Measurements from ENCODE around the gene EXOC6B.
A peak's percentile ranks its signal among the peaks of the same experiment; 100 is the strongest.

Gene EXOC6B

DNA sequence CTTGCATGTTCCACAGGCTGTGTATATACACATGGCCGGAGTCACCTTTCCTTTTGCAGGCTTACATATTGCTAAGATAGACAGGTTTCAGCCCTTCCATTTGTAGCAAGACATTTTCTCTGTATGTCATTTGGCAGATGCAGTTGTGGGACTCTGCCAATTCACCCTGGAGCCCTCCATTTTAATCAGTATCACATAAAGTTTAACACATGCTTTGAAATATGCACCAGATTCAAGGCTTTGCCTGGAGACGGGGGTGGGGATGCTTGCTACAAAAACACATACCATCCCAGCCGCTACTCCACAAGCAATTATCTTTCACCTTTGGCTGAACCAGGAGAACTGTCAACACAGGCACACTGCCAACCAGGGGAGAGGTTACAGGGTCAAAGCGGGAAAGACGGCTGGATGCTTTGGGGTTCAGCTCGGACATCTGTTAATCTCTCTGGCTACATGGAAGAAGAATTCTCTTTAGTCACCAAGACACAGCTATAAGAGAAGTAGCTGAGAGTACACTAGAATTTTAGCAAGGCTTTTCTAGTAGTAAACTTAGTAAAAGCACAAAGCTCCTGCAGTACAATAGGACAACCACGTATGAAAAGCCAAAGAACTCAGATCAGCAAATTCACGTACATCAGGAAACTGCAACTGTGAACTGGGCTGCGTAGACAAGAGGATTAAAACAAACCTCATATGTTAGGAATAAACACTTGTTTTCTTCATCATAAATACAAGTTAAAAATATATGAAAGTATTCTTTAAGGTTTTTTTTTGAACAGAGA lies 130.9 kb downstream of the EXOC6B start:
- TF ChIP-seq ZNF8 (CRISPR knock-in tag; IDR thresholded peaks at IDR 0.05) (peak; percentile 47; the same call in 1 of the 2 replicates), RARB (CRISPR knock-in tag; IDR thresholded peaks at IDR 0.05) (0 out of 2 replicates have a peak, but pooled peaks have one; percentile 30), SNAI2 (CRISPR knock-in tag; IDR thresholded peaks at IDR 0.05) (peak; percentile 27; the same call in 1 of the 2 replicates), TCF4 (CRISPR knock-in tag; IDR thresholded peaks at IDR 0.05; ENCODE audit: borderline replicate concordance) (peak; percentile 82; the same call in 1 of the 2 replicates), ZC3H10 (CRISPR knock-in tag; IDR thresholded peaks at IDR 0.05) (no peak), ZNF565 (CRISPR knock-in tag; conservative IDR thresholded peaks at IDR 0.05; ENCODE audit: low read depth) (no peak), ISL1 (CRISPR knock-in tag; IDR thresholded peaks at IDR 0.05) (peak; percentile 63), PPARA (CRISPR knock-in tag; IDR thresholded peaks at IDR 0.05; ENCODE audit: borderline replicate concordance) (peak; percentile 94), CSDC2 (CRISPR knock-in tag; IDR thresholded peaks at IDR 0.05) (no peak; the same call in 1 of the 2 replicates)
- TF ChIP-seq, protein P1, sequence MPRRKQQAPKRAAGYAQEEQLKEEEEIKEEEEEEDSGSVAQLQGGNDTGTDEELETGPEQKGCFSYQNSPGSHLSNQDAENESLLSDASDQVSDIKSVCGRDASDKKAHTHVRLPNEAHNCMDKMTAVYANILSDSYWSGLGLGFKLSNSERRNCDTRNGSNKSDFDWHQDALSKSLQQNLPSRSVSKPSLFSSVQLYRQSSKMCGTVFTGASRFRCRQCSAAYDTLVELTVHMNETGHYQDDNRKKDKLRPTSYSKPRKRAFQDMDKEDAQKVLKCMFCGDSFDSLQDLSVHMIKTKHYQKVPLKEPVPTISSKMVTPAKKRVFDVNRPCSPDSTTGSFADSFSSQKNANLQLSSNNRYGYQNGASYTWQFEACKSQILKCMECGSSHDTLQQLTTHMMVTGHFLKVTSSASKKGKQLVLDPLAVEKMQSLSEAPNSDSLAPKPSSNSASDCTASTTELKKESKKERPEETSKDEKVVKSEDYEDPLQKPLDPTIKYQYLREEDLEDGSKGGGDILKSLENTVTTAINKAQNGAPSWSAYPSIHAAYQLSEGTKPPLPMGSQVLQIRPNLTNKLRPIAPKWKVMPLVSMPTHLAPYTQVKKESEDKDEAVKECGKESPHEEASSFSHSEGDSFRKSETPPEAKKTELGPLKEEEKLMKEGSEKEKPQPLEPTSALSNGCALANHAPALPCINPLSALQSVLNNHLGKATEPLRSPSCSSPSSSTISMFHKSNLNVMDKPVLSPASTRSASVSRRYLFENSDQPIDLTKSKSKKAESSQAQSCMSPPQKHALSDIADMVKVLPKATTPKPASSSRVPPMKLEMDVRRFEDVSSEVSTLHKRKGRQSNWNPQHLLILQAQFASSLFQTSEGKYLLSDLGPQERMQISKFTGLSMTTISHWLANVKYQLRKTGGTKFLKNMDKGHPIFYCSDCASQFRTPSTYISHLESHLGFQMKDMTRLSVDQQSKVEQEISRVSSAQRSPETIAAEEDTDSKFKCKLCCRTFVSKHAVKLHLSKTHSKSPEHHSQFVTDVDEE (CRISPR knock-in tag; IDR thresholded peaks at IDR 0.05): peak; percentile 89
- peak; percentile 94 for ATAC-seq

DNA sequence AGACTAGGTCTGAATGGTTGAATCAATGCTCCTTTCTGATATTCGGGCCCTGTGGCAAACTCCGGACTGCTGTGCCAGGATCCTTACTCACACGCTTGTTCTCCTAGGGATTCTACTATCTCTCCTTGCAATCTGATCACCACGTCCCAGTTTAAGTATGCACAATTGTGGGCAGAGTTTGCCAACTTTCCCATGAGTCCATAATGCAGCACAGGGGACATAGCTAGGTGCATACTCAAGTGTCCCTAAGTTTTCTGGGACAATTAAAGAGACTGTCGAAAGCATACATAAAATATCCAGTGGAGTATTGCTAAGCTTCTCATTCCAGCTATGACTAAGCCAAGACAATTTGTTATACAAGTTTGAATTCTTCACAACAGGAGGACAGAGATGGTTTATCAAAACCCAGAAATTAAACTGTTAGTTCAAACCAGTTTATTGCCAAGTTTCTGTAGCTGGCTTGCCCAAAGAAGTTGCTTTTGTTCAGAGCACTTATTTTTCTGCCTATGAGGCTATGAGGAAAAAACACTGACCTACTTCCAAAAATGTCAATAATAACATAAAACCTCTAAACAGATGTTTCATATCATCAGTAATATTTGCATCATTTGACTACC lies 136.1 kb downstream of the EXOC6B start:
- peak; percentile 78 for ATAC-seq
- TF ChIP-seq, protein P2, sequence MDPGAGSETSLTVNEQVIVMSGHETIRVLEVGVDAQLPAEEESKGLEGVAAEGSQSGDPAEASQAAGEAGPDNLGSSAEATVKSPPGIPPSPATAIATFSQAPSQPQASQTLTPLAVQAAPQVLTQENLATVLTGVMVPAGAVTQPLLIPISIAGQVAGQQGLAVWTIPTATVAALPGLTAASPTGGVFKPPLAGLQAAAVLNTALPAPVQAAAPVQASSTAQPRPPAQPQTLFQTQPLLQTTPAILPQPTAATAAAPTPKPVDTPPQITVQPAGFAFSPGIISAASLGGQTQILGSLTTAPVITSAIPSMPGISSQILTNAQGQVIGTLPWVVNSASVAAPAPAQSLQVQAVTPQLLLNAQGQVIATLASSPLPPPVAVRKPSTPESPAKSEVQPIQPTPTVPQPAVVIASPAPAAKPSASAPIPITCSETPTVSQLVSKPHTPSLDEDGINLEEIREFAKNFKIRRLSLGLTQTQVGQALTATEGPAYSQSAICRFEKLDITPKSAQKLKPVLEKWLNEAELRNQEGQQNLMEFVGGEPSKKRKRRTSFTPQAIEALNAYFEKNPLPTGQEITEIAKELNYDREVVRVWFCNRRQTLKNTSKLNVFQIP (CRISPR knock-in tag; IDR thresholded peaks at IDR 0.05; ENCODE audit: borderline replicate concordance, low read depth): no peak
- TF ChIP-seq ZNF70 (CRISPR knock-in tag; IDR thresholded peaks at IDR 0.05): no peak
- TF ChIP-seq GLIS3 (CRISPR knock-in tag; IDR thresholded peaks at IDR 0.05): no peak
- TF ChIP-seq OSR1 (CRISPR knock-in tag; IDR thresholded peaks at IDR 0.05): no peak

DNA sequence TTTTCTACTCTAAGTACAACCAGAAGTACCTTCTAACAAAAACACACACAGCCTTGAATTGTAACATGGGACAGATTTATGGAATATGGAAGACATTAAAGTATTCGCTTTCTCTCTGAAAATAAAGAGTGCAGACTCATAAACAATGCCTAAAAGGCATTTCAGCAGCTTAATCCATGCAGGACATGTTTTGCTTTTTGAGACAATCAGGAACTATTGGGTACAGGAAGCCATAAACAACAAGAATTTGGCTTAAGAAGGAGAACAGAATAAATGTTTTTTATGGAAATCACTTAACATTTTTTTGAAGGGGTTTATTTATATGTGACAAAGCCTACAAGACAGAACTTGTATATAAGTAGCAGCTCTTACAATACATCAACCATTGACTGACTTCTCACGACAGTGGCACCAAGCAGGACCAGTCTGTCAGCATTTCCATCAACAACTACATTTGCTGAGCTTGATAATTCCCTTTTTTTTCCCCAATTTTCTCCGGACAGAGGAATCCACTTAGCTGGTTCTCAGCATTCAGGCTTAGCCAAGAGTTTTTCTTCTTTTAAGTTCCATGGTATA lies 140.1 kb downstream of the EXOC6B start:
- ATAC-seq: no peak
- TF ChIP-seq TOX (CRISPR knock-in tag; IDR thresholded peaks at IDR 0.05; ENCODE audit: borderline replicate concordance) (no peak), TCF4 (CRISPR knock-in tag; IDR thresholded peaks at IDR 0.05; ENCODE audit: borderline replicate concordance) (no peak), ZFP3 (CRISPR knock-in tag; IDR thresholded peaks at IDR 0.05) (no peak), ZNF70 (CRISPR knock-in tag; IDR thresholded peaks at IDR 0.05) (no peak), SNAI2 (CRISPR knock-in tag; IDR thresholded peaks at IDR 0.05) (no peak), ZC3H10 (CRISPR knock-in tag; IDR thresholded peaks at IDR 0.05) (no peak), GLIS3 (CRISPR knock-in tag; IDR thresholded peaks at IDR 0.05) (no peak), BACH2 (CRISPR knock-in tag; IDR thresholded peaks at IDR 0.05; ENCODE audit: borderline replicate concordance) (no peak), ZFP30 (CRISPR knock-in tag; IDR thresholded peaks at IDR 0.05) (no peak), CSDC2 (CRISPR knock-in tag; IDR thresholded peaks at IDR 0.05) (no peak)
- TF ChIP-seq, protein P3, sequence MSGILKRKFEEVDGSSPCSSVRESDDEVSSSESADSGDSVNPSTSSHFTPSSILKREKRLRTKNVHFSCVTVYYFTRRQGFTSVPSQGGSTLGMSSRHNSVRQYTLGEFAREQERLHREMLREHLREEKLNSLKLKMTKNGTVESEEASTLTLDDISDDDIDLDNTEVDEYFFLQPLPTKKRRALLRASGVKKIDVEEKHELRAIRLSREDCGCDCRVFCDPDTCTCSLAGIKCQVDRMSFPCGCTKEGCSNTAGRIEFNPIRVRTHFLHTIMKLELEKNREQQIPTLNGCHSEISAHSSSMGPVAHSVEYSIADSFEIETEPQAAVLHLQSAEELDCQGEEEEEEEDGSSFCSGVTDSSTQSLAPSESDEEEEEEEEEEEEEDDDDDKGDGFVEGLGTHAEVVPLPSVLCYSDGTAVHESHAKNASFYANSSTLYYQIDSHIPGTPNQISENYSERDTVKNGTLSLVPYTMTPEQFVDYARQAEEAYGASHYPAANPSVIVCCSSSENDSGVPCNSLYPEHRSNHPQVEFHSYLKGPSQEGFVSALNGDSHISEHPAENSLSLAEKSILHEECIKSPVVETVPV (CRISPR knock-in tag; IDR thresholded peaks at IDR 0.05): no peak
- TF ChIP-seq, protein P1 (CRISPR knock-in tag; IDR thresholded peaks at IDR 0.05): no peak
- TF ChIP-seq, protein P2 (CRISPR knock-in tag; IDR thresholded peaks at IDR 0.05; ENCODE audit: borderline replicate concordance, low read depth): no peak

Measured in SK-N-SH treated with all-trans-retinoic acid at 6 μM for 48 hours (cell line).